HL-60 (cell line): Measurements from ENCODE around the gene WDR43.

Experiments used
- CTCF ChIP-seq: IDR thresholded peaks from one replicate; pipeline ENCODE4 v1.5.1; 2011; ENCODE audit warnings: low read length, control low read depth, inconsistent platforms; ENCODE audit not compliant: insufficient read depth
- POLR2AphosphoS5 ChIP-seq: IDR thresholded peaks from 2 replicates; pipeline ENCODE4 v1.6.1; 2012; ENCODE audit warnings: low read depth

GRCh38 chr2:28981620-28982376 lies 87.3 kb downstream of the WDR43 start:
- no peak for TF ChIP-seq POLR2AphosphoS5
- TF ChIP-seq CTCF: no peak
